K562 (cell line): ENCODE data around the gene USP17L30. TPM values are rescaled to one million over a fixed set of nuclear protein-coding genes. Genes with fewer than 3 reads are reported as not detected.
A peak's percentile ranks its signal among the peaks of the same experiment; 100 is the strongest.
"Not testable (repeated sequence)": the region's sequence is repeated elsewhere in the genome, so short reads cannot be mapped to it uniquely, and the experiment has no call there.

Experiments
- ATAC-seq: fragments of 200-7000 bp; cut with Tn5 transposase; 3 replicates; pipeline ENCODE4 v1.9.1; 2020; ENCODE audit warnings: moderate library complexity
- BruUV-seq: library from RNA; stranded (reverse); fragments of 400-500 nt; replicated peaks from 2 replicates; lab custom pipeline; 2021; lab: Mats Ljungman, UMichigan
- CTCF ChIA-PET: fragments of 300-600 bp; formaldehyde crosslinking; extraction: SDS; loops from one replicate; lab custom pipeline; 2021; ENCODE audit warnings: low intra/inter-chr PET ratio; lab: Yijun Ruan, JAX
- POLR2A ChIA-PET: fragments of 300-600, 350-650 bp; sonication (Branson Sonifier 250); formaldehyde crosslinking; extraction: SDS; loops from one replicate; lab custom pipeline; 2021; ENCODE audit warnings: antibody characterized with exemption, inconsistent platforms; lab: Yijun Ruan, JAX
- DNase-seq, 4 experiments: peaks; one replicate each; pipeline versions ENCODE4 v3.0.0 to v3.0.0-alpha.2; 2011 to 2018; ENCODE audit warnings: low spot score in 3 of 4, mixed read lengths in 3 of 4; ENCODE audit errors: extremely low read depth in 1 of 4
- FAIRE-seq: peaks from 2 replicates; lab custom pipeline; 2011; peaks lifted over from hg19 to GRCh38; lab: Jason Lieb, UNC
- H2AFZ ChIP-seq: 2 replicates; pipeline ENCODE4 v1.6.0; 2011; ENCODE audit warnings: low read depth, low read length, control low read depth, inconsistent platforms
- H3K27ac ChIP-seq: fragments of 200-600 bp; 3 replicates; pipeline ENCODE4 v1.8.0; 2011; ENCODE audit warnings: low read depth, mild to moderate bottlenecking, control low read depth, inconsistent platforms, low read length, moderate library complexity, mixed read lengths; ENCODE audit errors: extremely low read depth
- H3K27me3 ChIP-seq, 2 experiments: fragments of 300-600 bp in 1 of 2; 2 replicates in 1 of 2; 3 replicates in 1 of 2; pipeline versions ENCODE4 v1.6.0 to v1.8.0; 2011; ENCODE audit warnings: inconsistent platforms in 2 of 2, low read length in 2 of 2, mild to moderate bottlenecking in 1 of 2, mixed read lengths in 1 of 2, moderate library complexity in 1 of 2; ENCODE audit not compliant: control insufficient read depth in 2 of 2, insufficient read depth in 2 of 2
- H3K36me3 ChIP-seq: fragments of 300-600 bp; 3 replicates; pipeline ENCODE4 v1.8.0; 2011; ENCODE audit warnings: mild to moderate bottlenecking, low read length, inconsistent platforms; ENCODE audit not compliant: control insufficient read depth, insufficient read depth
- H3K4me1 ChIP-seq, 2 experiments: fragments of 200-600 bp in 1 of 2; replicated peaks in 1 of 2; 2 replicates in 1 of 2; 3 replicates in 1 of 2; pipeline versions ENCODE4 v1.5.1 to v1.8.0; 2011; ENCODE audit warnings: inconsistent platforms in 2 of 2, low read length in 2 of 2, mild to moderate bottlenecking in 1 of 2, mixed read lengths in 1 of 2, moderate library complexity in 1 of 2; ENCODE audit not compliant: control insufficient read depth in 2 of 2, insufficient read depth in 2 of 2
- H3K4me2 ChIP-seq: 2 replicates; pipeline ENCODE4 v1.6.1; 2011; ENCODE audit warnings: low read length, control low read depth, inconsistent platforms, mixed read lengths; ENCODE audit not compliant: insufficient read depth
- H3K4me3 ChIP-seq: fragments of 200-600 bp; sonication (generic), shearing (Covaris generic); 2 replicates; pipeline ENCODE4 v1.5.1; 2016; ENCODE audit warnings: control low read depth, inconsistent platforms
- H3K79me2 ChIP-seq: fragments of 200-600 bp; 3 replicates; pipeline ENCODE4 v1.8.0; 2011; ENCODE audit warnings: low read length, inconsistent platforms; ENCODE audit not compliant: control insufficient read depth, insufficient read depth
- H3K9ac ChIP-seq, 2 experiments: 2 replicates each; pipeline versions ENCODE4 v1.6.0 to v1.6.1; 2011; ENCODE audit warnings: low read depth in 2 of 2, low read length in 2 of 2, control low read depth in 1 of 2, inconsistent platforms in 1 of 2, mild to moderate bottlenecking in 1 of 2, mixed read lengths in 1 of 2; ENCODE audit not compliant: insufficient read depth in 1 of 2
- H3K9me1 ChIP-seq: one replicate; pipeline ENCODE4 v1.6.0; 2011; ENCODE audit warnings: inconsistent platforms, mild to moderate bottlenecking, low read length, moderate library complexity; ENCODE audit not compliant: control insufficient read depth, insufficient read depth
- H3K9me3 ChIP-seq: replicated peaks from 2 replicates; pipeline ENCODE4 v1.5.1; 2011; ENCODE audit warnings: low read depth, low read length, inconsistent platforms; ENCODE audit not compliant: control insufficient read depth, insufficient read depth
- H4K20me1 ChIP-seq: replicated peaks from 2 replicates; pipeline ENCODE4 v1.6.1; 2011; ENCODE audit warnings: low read length, inconsistent platforms, mixed read lengths; ENCODE audit not compliant: control insufficient read depth, insufficient read depth
- DACH1 ChIP-seq: fragments of 450-650 bp; IDR thresholded peaks from 2 replicates; pipeline ENCODE4 v1.6.1; 2018; ENCODE audit not compliant: partially characterized antibody
- NFIC ChIP-seq: fragments of 450-650 bp; IDR thresholded peaks from 2 replicates; pipeline ENCODE4 v1.6.1; 2017; ENCODE audit warnings: mild to moderate bottlenecking, inconsistent platforms
- PURB ChIP-seq: sonication (generic); formaldehyde crosslinking; IDR thresholded peaks from 2 replicates; pipeline ENCODE4 v1.9.0; 2021; ENCODE audit warnings: low read depth, mild to moderate bottlenecking, missing genetic modification reagents
- WGBS: fragments of 100-300 bp; shearing (Covaris generic); methylation state at CpG from one replicate; pipeline ENCODE4 v1.1.6; 2016; ENCODE audit warnings: low coverage, mixed read lengths; ENCODE audit not compliant: insufficient coverage; ENCODE audit errors: missing lambda C conversion rate; 5-methylcytosine and 5-hydroxymethylcytosine counted together
- in situ Hi-C: fragments of 300-500 bp; cut with MboI; formaldehyde crosslinking; loops from 4 replicates; pipeline ENCODE4 v1.15.0; 2018; ENCODE audit warnings: inconsistent platforms, mixed read lengths
- intact Hi-C: fragments of 100-400 bp; cut with micrococcal nuclease; formaldehyde crosslinking; loops from 2 replicates; pipeline ENCODE4 v1.14.2; 2022
- polyA plus RNA-seq, 8 experiments: library from polyadenylated mRNA; depleted of rRNA in 4 of 8; stranded (reverse) in 5 of 8; unstranded in 3 of 8; fragments of >200 nt; fragmentation: Nextera tagmentation in 2 of 8; fragmentation: Illumina TruSeq in 1 of 8; extraction: Ambion mirVana in 2 of 8; extraction: Trizol in 1 of 8; gene quantifications; 2 replicates each; pipeline versions ENCODE4 v1.2.1 to v1.2.3, GENCODE V29; 2011 to 2014; ENCODE audit warnings: inconsistent platforms in 1 of 8, missing spikeins in 1 of 8
- total RNA-seq, 7 experiments: library from RNA; depleted of rRNA in 6 of 7; stranded (reverse); fragments of >200 nt in 6 of 7; fragmentation: Illumina TruSeq in 2 of 7; extraction: Trizol in 2 of 7; gene quantifications; 2 replicates each; pipeline versions ENCODE4 v1.2.1 to v1.2.3, GENCODE V29; 2011 to 2021; ENCODE audit warnings: low replicate concordance in 1 of 7
- TF ChIP-seq, protein P1 (sequence below): sonication (generic); formaldehyde crosslinking; IDR thresholded peaks from 2 replicates; pipeline ENCODE4 v1.4.0; 2020; ENCODE audit warnings: mild to moderate bottlenecking, missing genetic modification reagents

USP17L30 gene
- total and polyA plus RNA-seq, 9 of the 15 experiments (the other 6 are each of a cell fraction or from before 2014, with no cell fraction given): not detected

- TF ChIP-seq, protein P1, sequence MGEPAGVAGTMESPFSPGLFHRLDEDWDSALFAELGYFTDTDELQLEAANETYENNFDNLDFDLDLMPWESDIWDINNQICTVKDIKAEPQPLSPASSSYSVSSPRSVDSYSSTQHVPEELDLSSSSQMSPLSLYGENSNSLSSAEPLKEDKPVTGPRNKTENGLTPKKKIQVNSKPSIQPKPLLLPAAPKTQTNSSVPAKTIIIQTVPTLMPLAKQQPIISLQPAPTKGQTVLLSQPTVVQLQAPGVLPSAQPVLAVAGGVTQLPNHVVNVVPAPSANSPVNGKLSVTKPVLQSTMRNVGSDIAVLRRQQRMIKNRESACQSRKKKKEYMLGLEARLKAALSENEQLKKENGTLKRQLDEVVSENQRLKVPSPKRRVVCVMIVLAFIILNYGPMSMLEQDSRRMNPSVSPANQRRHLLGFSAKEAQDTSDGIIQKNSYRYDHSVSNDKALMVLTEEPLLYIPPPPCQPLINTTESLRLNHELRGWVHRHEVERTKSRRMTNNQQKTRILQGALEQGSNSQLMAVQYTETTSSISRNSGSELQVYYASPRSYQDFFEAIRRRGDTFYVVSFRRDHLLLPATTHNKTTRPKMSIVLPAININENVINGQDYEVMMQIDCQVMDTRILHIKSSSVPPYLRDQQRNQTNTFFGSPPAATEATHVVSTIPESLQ (CRISPR knock-in tag): no peak
- TF ChIP-seq PURB (CRISPR knock-in tag) (no peak), DACH1 (no peak)
These were observed 21.2 kb downstream of the USP17L30 start (continued) for GRCh38 chr4:9384126-9384525.

- POLR2A ChIA-PET, DNase-seq, intact Hi-C loops, H3K4me2 ChIP-seq, H3K4me1 ChIP-seq, H3K27ac ChIP-seq, H3K9ac ChIP-seq, H3K9me3 ChIP-seq, BruUV-seq, CTCF ChIA-PET, H2AFZ ChIP-seq, FAIRE-seq, H3K79me2 ChIP-seq, ATAC-seq, H3K9me1 ChIP-seq, H4K20me1 ChIP-seq, H3K36me3 ChIP-seq, H3K4me3 ChIP-seq, H3K27me3 ChIP-seq: not testable (repeated sequence)
- in situ Hi-C loops: loop anchor here (10.0 kb wide), 1 partner anchor 64 kb away; the partner anchor contains the start of genes USP17L24 and USP17L25
- WGBS: 6% methylated on average over 2 of the region's 2 CpGs
- TF ChIP-seq NFIC: peak; percentile 55; the same call in 1 of the 2 replicates
These were observed 26.1 kb downstream of the USP17L30 start for GRCh38 chr4:9389001-9389400.
